ENCODE measurements around the gene SMO.

Gene SMO

GRCh38 chr7:129188372-129188891 lies at the start of gene SMO:
SMO (plus strand) TSS chr7:129188633; CDS start chr7:129189152, 519 bp downstream.
- DNase-seq = peak; percentile 38

DNA sequence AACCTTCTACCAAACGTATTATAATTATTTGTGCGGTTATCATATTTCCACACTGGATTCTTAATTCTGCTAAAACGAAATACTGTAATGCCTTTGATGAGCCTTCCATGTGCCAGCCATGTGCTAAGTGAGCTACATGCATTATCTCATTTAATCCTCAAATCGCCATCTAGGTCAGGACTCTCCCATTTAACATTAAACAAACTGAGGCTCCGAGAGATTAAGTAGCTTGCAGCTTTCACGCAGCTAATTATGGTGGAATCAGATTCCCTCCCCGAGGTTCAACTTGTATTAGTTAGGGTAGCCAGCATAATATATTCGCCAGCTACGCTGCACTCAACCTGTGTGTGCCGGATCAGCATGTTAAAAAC lies 44.7 kb upstream of the SMO start:
- no peak for DNase-seq

- peak; percentile 53 for DNase-seq
These were observed 44.2 kb upstream of the SMO start, which contains the start of gene TSPAN33 for GRCh38 chr7:129144095-129144833. TSPAN33 (plus strand) TSS chr7:129144707; CDS start chr7:129144981, 274 bp downstream.

- DNase-seq = no peak
These were observed 43.4 kb upstream of the SMO start for GRCh38 chr7:129144834-129145668.

DNA sequence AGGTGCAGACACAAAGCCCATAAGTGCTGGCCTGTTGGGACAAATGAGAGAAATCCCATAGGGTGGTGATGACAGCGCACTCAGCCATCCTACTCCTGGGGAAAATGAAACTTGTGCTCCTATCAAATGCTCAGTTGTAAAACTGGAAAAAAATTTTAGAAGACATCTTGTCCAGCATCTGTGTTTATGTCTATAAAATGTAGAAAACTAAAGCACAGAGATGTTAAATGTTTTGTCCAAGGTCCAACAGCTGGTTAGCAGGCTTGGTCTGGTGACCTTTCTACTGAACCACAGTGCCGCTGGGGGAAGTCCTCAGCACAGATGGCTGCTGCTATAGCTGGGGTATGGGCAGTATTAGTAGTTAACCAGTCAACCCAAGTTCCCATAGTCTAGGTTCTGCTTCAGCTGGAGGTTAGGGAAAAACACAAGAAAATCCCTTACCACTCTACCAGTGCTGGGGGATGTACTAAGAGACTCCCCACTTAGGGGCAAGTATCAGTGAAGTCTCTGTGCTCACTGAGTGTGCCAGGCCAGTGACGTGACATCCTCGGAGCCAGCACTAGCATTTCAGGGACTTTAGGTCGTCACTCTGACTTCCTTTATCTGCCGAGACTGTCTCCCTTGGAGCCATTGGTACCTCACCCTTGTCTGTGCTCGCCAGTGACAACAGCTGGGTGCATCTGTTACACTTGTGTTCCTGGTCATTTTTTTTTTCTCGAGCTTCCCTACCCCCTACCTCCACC lies 42.0 kb upstream of the SMO start:
- no peak for DNase-seq

- no peak for DNase-seq
These were observed 40.7 kb upstream of the SMO start for GRCh38 chr7:129147731-129148130.

- DNase-seq = no peak
These were observed 38.9 kb upstream of the SMO start for GRCh38 chr7:129149511-129149910.

DNA sequence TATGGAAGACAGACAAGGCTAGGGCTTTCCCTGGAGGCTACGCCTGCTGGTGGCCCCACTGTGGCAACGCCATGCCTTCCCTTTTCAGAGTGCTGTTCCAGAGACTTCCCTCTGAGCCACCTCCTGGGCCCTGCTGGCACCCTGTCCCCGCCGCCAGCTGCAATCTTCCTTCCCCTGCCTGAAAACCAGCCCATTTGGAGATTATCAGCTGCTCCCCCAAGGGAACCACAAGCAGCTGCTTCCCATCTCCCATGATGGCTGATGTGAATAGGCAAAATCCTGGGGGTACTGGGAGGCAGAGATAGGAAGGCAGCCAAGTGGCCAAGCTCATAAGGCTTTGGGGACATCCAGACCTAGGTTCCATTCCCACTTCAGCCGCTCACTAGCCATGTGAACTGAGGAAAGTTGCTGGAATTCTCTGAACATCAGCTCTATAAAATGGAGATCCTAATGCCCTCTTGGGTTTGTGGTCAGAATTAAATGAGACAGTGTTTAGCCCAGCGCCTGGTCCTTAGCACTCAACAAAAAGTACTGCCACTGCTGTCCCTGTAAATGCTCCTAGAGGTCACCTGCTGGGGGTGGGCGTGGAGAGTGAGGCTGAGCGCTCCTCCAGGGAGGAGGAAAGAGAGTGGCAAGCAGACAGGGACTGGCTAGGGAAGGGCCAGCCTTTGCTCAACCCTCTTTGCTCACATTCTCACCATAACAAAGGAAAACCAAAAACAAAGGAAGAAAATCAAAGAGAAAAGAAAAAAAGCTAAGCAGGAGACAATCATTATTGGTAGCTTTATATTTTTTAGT lies 38.0 kb upstream of the SMO start:
- DNase-seq = no peak

- DNase-seq = no peak
These were observed 30.8 kb upstream of the SMO start for GRCh38 chr7:129157651-129158050.

GRCh38 chr7:129159539-129159938 lies 28.9 kb upstream of the SMO start:
- DNase-seq = no peak

DNA sequence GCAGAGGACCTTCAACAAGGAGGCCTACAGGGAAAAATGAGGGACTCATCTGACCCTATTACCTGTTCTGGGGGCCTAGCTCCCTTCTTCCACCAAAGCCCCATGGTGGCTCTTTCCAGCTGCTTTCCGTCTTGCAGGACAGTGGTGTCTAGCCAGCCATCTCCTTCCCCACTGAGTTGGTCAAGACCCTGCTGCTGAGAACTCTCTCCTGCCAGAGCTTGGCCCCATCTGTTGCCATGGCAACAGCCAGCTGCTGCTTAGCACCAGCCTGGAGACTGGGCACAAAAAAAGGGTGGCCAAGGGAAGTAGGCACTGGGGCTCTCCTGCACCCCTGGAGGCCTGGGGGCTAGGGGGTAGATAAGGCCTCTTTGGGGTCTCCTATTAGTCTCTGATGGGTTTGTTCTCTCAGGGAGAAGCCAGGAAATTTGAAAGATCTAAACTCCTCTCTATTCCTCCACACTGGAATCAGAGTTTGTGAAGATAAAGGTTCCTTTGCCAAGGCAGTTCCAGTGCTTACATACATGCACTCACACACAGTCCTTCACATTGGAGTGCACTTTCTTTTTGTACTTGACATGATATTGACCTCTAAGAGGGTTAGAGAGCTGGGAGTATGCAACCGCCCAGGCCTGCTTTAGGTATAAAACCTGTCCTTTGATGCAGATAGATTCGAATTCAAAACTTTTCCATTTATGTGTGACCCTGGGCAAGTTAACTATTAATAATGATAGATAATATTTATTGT lies 28.1 kb upstream of the SMO start:
- peak; percentile 81 for DNase-seq

DNA sequence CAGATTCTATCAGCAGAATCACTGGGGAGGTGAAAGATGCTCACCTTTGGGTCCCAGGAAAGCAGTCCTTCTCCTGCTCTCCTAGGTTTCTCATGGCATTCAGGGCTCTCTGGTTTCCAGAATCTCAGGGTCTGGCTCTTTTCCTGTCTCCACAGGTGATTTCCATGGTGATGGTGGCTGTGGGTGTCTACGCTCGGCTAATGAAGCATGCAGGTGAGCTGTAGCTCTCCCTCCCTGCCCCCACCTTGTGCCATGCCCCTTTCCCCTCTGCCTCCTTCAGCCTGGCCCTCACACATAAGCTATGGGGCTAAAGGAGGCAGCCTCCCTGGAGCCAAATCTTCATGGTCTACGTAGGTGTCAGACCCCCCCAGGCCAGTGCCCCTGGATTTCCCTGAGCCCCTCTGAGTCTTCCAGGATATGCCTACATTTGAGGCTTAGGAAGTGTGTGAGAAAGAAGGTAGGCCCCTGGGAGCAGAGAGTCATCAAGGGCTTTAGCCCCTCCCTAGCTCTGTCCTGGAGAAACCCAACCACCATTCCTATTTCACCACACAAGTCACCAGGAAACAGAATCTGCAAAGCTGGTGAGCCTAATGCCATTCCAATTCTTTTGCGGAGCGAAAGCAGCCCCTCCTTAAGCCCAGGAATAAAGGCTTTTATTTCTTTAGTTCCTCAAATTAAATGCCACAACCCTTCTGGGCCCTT lies 26.8 kb upstream of the SMO start:
- no peak for DNase-seq

DNA sequence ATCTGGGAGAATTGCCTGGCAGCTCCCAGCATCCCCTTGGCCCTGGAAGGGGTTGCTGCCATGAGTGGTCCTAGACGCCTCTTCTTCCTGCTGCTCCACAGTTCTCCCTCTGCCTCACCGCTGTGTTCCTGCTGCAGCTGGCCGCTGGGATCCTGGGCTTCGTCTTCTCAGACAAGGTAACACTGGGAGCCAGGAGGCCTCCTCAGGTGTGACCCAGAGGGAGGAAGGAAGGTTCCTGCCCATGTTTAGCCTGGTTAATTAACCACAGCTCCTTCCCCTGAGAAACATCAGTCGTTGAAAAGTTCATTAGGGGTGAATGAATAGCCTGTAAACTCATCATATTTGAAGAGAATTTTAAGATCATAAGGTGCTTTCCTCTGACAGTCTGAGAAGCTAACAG lies 25.7 kb upstream of the SMO start:
- no peak for DNase-seq

GRCh38 chr7:129163875-129164544 lies 24.4 kb upstream of the SMO start:
- no peak for DNase-seq

GRCh38 chr7:129166745-129167144 lies 21.7 kb upstream of the SMO start:
- DNase-seq = no peak

DNA sequence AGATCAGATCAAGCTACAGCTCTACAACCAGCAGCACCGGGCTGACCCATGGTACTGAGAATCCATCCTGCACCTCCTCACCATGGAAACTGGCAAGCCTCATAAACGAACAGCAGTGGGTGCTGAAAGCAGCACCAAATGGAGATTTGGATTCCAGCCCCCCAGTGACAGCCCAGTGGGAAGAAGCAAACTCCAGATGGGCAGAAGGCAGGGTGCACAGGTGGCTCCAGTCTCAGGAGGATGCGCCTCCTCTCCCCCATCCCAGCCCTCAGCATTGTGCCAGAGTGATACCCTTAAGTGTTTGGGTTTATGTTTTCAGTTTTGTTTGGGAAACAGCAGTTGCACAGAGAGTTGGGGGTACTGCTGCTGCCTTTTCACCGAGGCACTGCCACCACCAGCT lies 20.6 kb upstream of the SMO start:
- no peak for DNase-seq

DNA sequence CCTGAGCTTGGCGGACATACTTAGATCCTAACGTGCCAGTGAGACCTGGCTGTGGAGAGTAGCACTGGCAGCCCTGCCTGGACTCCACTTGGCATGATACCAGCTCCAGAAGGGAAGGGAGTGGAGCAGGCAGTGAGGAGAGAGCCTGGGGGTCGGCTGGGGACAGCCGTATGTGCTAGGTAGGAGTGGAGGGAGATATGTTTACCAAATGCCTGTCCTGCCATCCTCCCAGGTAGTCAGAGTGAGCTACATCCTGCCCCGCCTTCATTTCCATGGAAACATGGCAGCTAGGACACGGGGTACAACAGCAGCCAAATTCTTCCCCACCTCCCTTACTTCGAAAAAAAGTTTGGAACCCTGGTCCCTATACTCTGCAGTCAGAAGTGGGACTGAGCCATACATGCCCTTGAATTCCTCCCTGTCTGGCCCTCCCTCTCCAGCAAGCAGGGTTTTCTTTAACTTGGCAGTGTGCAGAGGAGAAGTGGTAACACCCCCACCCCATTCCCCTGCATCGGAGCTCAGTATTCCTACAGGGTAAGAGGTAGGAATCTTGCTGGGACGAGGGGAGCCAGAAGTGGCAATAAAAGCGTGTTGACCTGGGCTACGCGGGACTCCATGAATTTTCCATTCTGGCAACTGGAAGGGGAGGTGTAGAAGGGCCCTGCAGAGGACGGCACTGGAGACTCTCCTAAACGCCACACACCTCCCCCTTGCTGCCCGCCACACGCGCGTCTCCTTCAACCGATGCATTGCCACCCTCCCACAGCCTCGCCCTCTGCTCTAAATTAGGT lies 20.0 kb upstream of the SMO start:
- DNase-seq = no peak

DNA sequence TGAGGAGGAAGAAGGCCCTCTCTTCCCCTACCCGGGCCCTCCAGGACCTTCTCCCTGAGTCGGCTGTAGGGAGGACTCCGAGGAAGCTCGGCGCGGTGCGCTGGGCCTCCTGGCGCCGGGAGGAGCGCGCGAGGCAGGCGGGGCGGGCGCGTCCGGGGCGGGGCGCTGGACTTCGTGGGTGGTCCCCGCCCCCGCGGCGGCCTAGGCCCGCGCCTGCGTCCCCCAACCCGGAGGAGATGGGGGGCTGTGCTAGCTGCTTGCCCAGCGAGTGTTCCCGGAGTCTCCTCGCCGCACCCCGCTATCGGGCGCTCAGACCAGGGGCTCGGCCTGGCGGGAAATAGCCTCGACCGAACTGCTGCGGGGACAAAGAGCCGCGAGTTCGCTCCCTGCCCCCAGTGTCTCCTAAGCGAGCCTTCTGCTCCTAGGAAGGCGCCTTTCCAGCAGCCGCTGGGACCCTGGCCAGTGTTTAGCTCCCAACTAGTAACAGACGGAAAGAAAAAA lies 19.2 kb upstream of the SMO start:
- DNase-seq = no peak

GRCh38 chr7:129169686-129170440 lies 18.6 kb upstream of the SMO start:
- no peak for DNase-seq
